H9 (cell line): ENCODE data around the gene TRMT6. TPM values are rescaled to one million over a fixed set of nuclear protein-coding genes. Genes with fewer than 3 reads are reported as not detected.

Experiments
- DNase-seq: peaks from one replicate; pipeline ENCODE4 v3.0.0-alpha.2; 2017
- H2AFZ ChIP-seq: one replicate; pipeline ENCODE4 v1.6.1; 2013; ENCODE audit warnings: mild to moderate bottlenecking, low read length, control low read depth, moderate library complexity
- H2AK5ac ChIP-seq: 2 replicates; pipeline ENCODE4 v1.6.1; 2013; ENCODE audit warnings: low read length, control low read depth, mixed read lengths; ENCODE audit not compliant: insufficient read length
- H2BK120ac ChIP-seq: one replicate; pipeline ENCODE4 v1.6.1; 2013; ENCODE audit warnings: low read depth, mild to moderate bottlenecking, low read length, control low read depth, inconsistent platforms; ENCODE audit not compliant: poor library complexity, severe bottlenecking
- H2BK12ac ChIP-seq: 2 replicates; pipeline ENCODE4 v1.6.1; 2013; ENCODE audit warnings: low read length, control low read depth, mixed read lengths, low read depth; ENCODE audit not compliant: insufficient read length
- H2BK15ac ChIP-seq: 2 replicates; pipeline ENCODE4 v1.6.1; 2013; ENCODE audit warnings: low read depth, low read length, control low read depth
- H2BK20ac ChIP-seq: one replicate; pipeline ENCODE4 v1.6.1; 2013; ENCODE audit warnings: low read depth, mild to moderate bottlenecking, low read length, control low read depth, inconsistent platforms; ENCODE audit not compliant: poor library complexity, severe bottlenecking
- H2BK5ac ChIP-seq: 2 replicates; pipeline ENCODE4 v1.6.1; 2013; ENCODE audit warnings: low read length, control low read depth, mixed read lengths; ENCODE audit not compliant: insufficient read length
- H3K14ac ChIP-seq: 2 replicates; pipeline ENCODE4 v1.6.1; 2013; ENCODE audit warnings: low read length, control low read depth; ENCODE audit not compliant: insufficient read depth
- H3K18ac ChIP-seq: 2 replicates; pipeline ENCODE4 v1.6.1; 2013; ENCODE audit warnings: low read depth, mild to moderate bottlenecking, mixed read lengths, low read length, control low read depth; ENCODE audit not compliant: insufficient read length
- H3K23ac ChIP-seq: 2 replicates; pipeline ENCODE4 v1.6.1; 2013; ENCODE audit warnings: low read length, control low read depth, mixed read lengths, low read depth; ENCODE audit not compliant: insufficient read length
- H3K23me2 ChIP-seq: 2 replicates; pipeline ENCODE4 v1.6.1; 2013; ENCODE audit warnings: low read depth, mild to moderate bottlenecking, mixed read lengths, low read length, control low read depth; ENCODE audit not compliant: insufficient read length, poor library complexity, severe bottlenecking
- H3K27ac ChIP-seq: 2 replicates; pipeline ENCODE4 v1.5.1; 2013; ENCODE audit warnings: low read length, control low read depth, mixed read lengths, low read depth; ENCODE audit not compliant: insufficient read length
- H3K27me3 ChIP-seq: 2 replicates; pipeline ENCODE4 v1.6.1; 2013; ENCODE audit warnings: low read length, control low read depth, inconsistent platforms; ENCODE audit not compliant: insufficient read depth
- H3K4ac ChIP-seq: 2 replicates; pipeline ENCODE4 v1.6.1; 2013; ENCODE audit warnings: low read depth, mild to moderate bottlenecking, control low read depth, inconsistent platforms, low read length, moderate library complexity
- H3K4me1 ChIP-seq: 2 replicates; pipeline ENCODE4 v1.6.1; 2013; ENCODE audit warnings: low read length, control low read depth, inconsistent platforms; ENCODE audit not compliant: insufficient read depth
- H3K4me2 ChIP-seq: 2 replicates; pipeline ENCODE4 v1.6.1; 2013; ENCODE audit warnings: low read length, control low read depth, mixed read lengths; ENCODE audit not compliant: insufficient read length, insufficient read depth
- H3K56ac ChIP-seq: 2 replicates; pipeline ENCODE4 v1.6.1; 2013; ENCODE audit warnings: low read depth, mild to moderate bottlenecking, mixed read lengths, low read length, control low read depth; ENCODE audit not compliant: insufficient read length
- H3K79me1 ChIP-seq: 2 replicates; pipeline ENCODE4 v1.6.1; 2013; ENCODE audit warnings: low read depth, mild to moderate bottlenecking, moderate library complexity, low read length, control low read depth, inconsistent platforms; ENCODE audit not compliant: insufficient read depth, poor library complexity, severe bottlenecking
- H3K79me2 ChIP-seq: 2 replicates; pipeline ENCODE4 v1.6.1; 2013; ENCODE audit warnings: low read length, control low read depth, inconsistent platforms; ENCODE audit not compliant: insufficient read depth
- H3K9ac ChIP-seq: 2 replicates; pipeline ENCODE4 v1.6.1; 2013; ENCODE audit warnings: low read length, control low read depth, mixed read lengths; ENCODE audit not compliant: insufficient read length; ENCODE audit errors: extremely low read depth
- H3K9me3 ChIP-seq: one replicate; pipeline ENCODE4 v1.6.1; 2013; ENCODE audit warnings: low read depth, low read length, inconsistent platforms; ENCODE audit not compliant: control insufficient read depth
- H3T11ph ChIP-seq: one replicate; pipeline ENCODE4 v1.6.1; 2013; ENCODE audit warnings: mild to moderate bottlenecking, low read length, control low read depth, inconsistent platforms
- H4K20me1 ChIP-seq: one replicate; pipeline ENCODE4 v1.6.1; 2013; ENCODE audit not compliant: control insufficient read depth, insufficient read length, insufficient read depth
- H4K5ac ChIP-seq: 2 replicates; pipeline ENCODE4 v1.6.1; 2013; ENCODE audit warnings: low read depth, mild to moderate bottlenecking, mixed read lengths, low read length, control low read depth; ENCODE audit not compliant: insufficient read length
- H4K8ac ChIP-seq: replicated peaks from 2 replicates; pipeline ENCODE4 v1.6.1; 2013; ENCODE audit warnings: low read length, control low read depth, mixed read lengths, low read depth; ENCODE audit not compliant: insufficient read length
- H4K91ac ChIP-seq: 2 replicates; pipeline ENCODE4 v1.6.1; 2013; ENCODE audit warnings: low read depth, mild to moderate bottlenecking, moderate library complexity, mixed read lengths, low read length, control low read depth; ENCODE audit not compliant: insufficient read length
- H3K27ac Mint-ChIP-seq, 3 experiments: 2 replicates in 2 of 3; 3 replicates in 1 of 3; pipeline ENCODE4 v1.8.0; 2020 to 2021; ENCODE audit warnings: mixed read lengths in 3 of 3, mild to moderate bottlenecking in 1 of 3, moderate library complexity in 1 of 3
- H3K27me3 Mint-ChIP-seq: 2 replicates; pipeline ENCODE4 v1.8.0; 2021; ENCODE audit warnings: low read depth, mild to moderate bottlenecking, moderate library complexity, mixed read lengths
- H3K36me3 Mint-ChIP-seq, 3 experiments: 2 replicates in 2 of 3; 3 replicates in 1 of 3; pipeline ENCODE4 v1.8.0; 2020 to 2021; ENCODE audit warnings: low read depth in 3 of 3, mixed read lengths in 3 of 3; ENCODE audit not compliant: insufficient read depth in 1 of 3
- H3K4me1 Mint-ChIP-seq, 2 experiments: 2 replicates each; pipeline ENCODE4 v1.8.0; 2020; ENCODE audit warnings: mixed read lengths in 2 of 2
- H3K4me3 Mint-ChIP-seq, 2 experiments: 2 replicates in 1 of 2; 3 replicates in 1 of 2; pipeline ENCODE4 v1.8.0; 2020 to 2021; ENCODE audit warnings: mild to moderate bottlenecking in 2 of 2, mixed read lengths in 2 of 2, moderate library complexity in 1 of 2
- H3K9me3 Mint-ChIP-seq, 2 experiments: 2 replicates in 1 of 2; 3 replicates in 1 of 2; pipeline ENCODE4 v1.8.0; 2020; ENCODE audit warnings: mild to moderate bottlenecking in 2 of 2, mixed read lengths in 2 of 2, moderate library complexity in 1 of 2
- CTCF ChIP-seq: fragments of 200-600 bp; sonication (generic); conservative IDR thresholded peaks from 3 replicates; pipeline ENCODE4 v1.8.0; 2021; ENCODE audit warnings: antibody characterized with exemption, mild to moderate bottlenecking
- WGBS: extraction: QIAGEN DNeasy Blood & Tissue Kit; methylation state at CpG from one replicate; pipeline ENCODE4 v1.1.7; 2013; ENCODE audit warnings: missing lambda C conversion rate, low lambda C conversion rate, mixed read lengths; ENCODE audit not compliant: insufficient read length; ENCODE audit errors: extremely low coverage; 5-methylcytosine and 5-hydroxymethylcytosine counted together
- total RNA-seq: library from RNA; stranded (reverse); gene quantifications from 2 replicates; pipeline ENCODE4 v1.2.1, GENCODE V29; 2021

The TRMT6 gene
- total RNA-seq, 1 experiment from 2014 or later, result 34.4 TPM

- DNase-seq, result no peak
- Histone ChIP-seq H2BK120ac (no peak overlapping the region), H2AFZ (no peak overlapping the region), H3K27me3 (no peaks in the 10 kb centered on the region), H4K20me1 (no peaks in the 10 kb centered on the region), H2BK12ac (no peak overlapping the region), H3K18ac (no peak overlapping the region), H3K9me3 (no peaks in the 10 kb centered on the region), H2BK5ac (no peak overlapping the region), H3K4me1 (no peaks in the 10 kb centered on the region), H3K79me1 (no peaks in the 10 kb centered on the region), H3K9ac (no peak overlapping the region), H2AK5ac (no peak overlapping the region), H2BK15ac (no peak overlapping the region), H3K56ac (no peak overlapping the region), H3K14ac (no peak overlapping the region), H3K4ac (no peak overlapping the region), H3K23me2 (no peaks in the 10 kb centered on the region), H2BK20ac (no peak overlapping the region), H4K5ac (no peak overlapping the region), H4K91ac (no peak overlapping the region), H3K27ac (no peak overlapping the region), H3T11ph (no peak overlapping the region), H3K79me2 (no peaks in the 10 kb centered on the region), H3K4me2 (no peak overlapping the region), H4K8ac (no peak overlapping the region), H3K23ac (no peak overlapping the region)
- TF ChIP-seq CTCF, result no peak
- Mint-ChIP-seq H3K9me3 (no peaks in the 10 kb centered on the region), H3K4me1 (peaks cover 3 to 5% of the 10 kb centered on the region in 2 experiments; a peak in 2 of 4 replicates), H3K4me3 (no peak overlapping the region), H3K27me3 (no peaks in the 10 kb centered on the region; the same call in 1 of the 2 replicates), H3K27ac (no peak overlapping the region), H3K36me3 (peaks cover 4 to 34% (median 24%) of the 10 kb centered on the region in 3 experiments; a peak in 6 of 7 replicates)
- no CpG with 5 or more reads among the region's 3 CpGs for WGBS
Measured at GRCh38 chr20:5936238-5936637, 14.1 kb downstream of the TRMT6 start.
